VCaP (cell line): Measurements from ENCODE around the gene MUC6.

ENCODE experiments used
- H3K27ac ChIP-seq: fragments of 450-650 bp; 2 replicates; pipeline ENCODE4 v1.5.1; 2017
- TF ChIP-seq, protein P1 (sequence below): fragments of 450-650 bp; conservative IDR thresholded peaks from 2 replicates; pipeline ENCODE4 v1.5.1; 2017; ENCODE audit warnings: mild to moderate bottlenecking, moderate library complexity

The MUC6 gene

DNA sequence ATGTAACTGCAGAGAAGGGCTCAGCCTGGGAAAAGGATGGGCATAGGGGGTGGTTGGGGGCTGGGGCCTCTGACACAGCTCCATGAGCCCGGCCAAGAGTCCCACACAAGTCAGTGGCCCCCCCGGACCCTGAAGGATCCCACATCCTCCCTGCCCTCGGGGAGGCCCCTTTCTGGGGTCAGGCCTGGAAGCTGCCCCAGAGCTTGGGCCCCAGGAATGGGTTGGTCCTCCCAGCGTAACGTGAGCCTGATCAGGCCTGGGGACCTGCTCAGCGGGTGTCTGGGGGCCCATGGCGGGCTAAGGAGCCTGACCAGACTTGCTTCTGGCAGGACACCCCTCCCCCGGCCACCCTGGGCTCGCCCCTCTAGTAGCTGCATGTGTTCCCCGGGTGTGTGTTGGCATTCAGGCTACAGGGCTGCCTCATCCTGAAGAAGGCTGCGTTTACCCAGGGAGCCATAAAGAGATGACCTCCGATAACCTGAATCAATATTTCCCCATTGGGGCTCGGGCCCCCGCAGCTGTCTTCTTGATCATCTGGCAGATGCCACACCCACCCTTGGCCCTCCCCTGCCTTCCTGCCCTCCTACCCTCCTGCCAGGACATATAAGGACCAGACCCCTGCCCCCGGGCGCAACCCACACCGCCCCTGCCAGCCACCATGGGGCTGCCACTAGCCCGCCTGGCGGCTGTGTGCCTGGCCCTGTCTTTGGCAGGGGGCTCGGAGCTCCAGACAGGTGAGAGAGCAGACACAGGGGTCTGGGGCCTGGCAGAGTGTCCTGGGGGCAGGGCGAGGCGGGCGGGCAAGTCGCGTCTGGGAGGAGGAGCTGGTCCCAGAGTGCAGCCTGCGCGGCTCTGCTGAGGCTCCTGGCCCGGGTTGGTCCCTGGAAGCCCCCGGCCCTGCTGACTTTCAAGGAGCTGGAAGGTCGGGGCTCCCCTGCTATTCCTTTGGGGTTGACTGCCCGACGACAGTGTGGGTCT, 38.0 kb upstream of the MUC6 start, which contains the start of gene MUC2:
Gene MUC2, plus strand, starts transcription at position 631 of the 978 bp plus-strand sequence.
- H3K27ac ChIP-seq = no peak within 1 kb of the TSS; the same call in 1 of the 2 replicates
- TF ChIP-seq, protein P1, sequence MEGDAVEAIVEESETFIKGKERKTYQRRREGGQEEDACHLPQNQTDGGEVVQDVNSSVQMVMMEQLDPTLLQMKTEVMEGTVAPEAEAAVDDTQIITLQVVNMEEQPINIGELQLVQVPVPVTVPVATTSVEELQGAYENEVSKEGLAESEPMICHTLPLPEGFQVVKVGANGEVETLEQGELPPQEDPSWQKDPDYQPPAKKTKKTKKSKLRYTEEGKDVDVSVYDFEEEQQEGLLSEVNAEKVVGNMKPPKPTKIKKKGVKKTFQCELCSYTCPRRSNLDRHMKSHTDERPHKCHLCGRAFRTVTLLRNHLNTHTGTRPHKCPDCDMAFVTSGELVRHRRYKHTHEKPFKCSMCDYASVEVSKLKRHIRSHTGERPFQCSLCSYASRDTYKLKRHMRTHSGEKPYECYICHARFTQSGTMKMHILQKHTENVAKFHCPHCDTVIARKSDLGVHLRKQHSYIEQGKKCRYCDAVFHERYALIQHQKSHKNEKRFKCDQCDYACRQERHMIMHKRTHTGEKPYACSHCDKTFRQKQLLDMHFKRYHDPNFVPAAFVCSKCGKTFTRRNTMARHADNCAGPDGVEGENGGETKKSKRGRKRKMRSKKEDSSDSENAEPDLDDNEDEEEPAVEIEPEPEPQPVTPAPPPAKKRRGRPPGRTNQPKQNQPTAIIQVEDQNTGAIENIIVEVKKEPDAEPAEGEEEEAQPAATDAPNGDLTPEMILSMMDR = no peak

DNA sequence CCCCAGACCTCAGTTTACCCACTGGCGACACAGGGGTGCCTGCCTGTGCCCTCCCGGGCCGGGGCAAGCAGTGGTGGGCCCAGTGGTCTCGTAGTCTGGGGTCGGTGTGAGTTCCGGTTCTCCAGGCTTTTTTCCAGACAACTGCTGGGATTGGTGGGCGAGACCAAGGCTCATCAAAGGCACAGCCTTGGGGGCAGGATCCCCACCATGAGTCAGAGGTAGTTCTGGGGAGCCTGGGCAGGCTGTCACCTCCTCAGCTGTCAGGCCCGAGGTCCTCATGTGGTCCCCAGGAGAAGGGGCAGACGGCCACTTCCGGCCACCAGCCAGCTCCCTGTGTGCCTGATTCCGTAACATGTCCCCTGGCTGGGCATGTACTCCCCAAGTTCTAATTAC, 37.3 kb upstream of the MUC6 start:
- TF ChIP-seq, protein P1 = no peak
- no peak overlapping the region; the same call in 1 of the 2 replicates for H3K27ac ChIP-seq

DNA sequence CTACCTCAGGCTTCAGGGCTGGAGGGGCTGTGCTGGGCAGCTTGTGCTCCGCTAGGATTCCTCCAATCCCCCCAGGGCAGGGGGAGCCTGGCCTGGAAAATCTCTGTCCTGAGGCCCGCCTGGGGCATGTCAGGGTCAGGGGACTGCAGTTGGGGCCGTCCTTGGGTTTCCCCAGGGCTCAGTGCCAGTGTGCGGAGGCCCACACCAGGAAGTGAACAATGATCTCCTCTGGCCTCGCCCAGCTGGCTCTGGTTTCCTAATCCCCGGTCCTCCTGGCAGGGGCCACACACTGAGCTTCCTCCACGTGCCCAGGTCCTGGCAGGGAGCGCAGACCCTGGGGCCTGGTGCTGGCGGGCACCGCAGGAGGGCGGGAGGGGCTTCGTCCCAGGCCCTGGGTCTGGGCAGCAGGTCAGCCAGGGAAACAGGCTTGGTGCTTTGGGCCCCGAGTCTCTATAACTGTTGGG, 36.8 kb upstream of the MUC6 start:
- TF ChIP-seq, protein P1 = no peak
- H3K27ac ChIP-seq = no peak overlapping the region; the same call in 1 of the 2 replicates

DNA sequence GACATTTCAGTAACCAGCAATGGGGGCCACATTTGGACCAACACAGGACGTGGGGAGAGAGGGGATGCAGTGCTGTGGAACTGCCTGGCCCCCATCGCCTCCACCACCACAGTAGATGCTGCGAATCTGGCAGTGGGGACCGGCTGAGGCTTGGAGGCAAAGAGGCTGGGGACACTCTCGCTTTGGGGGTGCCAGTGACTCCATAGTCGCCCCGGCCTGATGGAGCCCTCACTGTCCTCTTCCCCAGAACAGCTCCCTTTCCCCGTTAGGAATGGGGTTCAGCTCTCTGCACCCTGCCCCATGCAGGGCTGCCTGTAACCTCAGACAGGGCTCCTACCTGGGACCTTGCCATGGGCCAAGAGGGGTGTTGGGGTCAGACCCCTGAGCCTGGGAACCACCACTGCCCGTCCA, 36.3 kb upstream of the MUC6 start:
- no peak overlapping the region; the same call in 1 of the 2 replicates for H3K27ac ChIP-seq

DNA sequence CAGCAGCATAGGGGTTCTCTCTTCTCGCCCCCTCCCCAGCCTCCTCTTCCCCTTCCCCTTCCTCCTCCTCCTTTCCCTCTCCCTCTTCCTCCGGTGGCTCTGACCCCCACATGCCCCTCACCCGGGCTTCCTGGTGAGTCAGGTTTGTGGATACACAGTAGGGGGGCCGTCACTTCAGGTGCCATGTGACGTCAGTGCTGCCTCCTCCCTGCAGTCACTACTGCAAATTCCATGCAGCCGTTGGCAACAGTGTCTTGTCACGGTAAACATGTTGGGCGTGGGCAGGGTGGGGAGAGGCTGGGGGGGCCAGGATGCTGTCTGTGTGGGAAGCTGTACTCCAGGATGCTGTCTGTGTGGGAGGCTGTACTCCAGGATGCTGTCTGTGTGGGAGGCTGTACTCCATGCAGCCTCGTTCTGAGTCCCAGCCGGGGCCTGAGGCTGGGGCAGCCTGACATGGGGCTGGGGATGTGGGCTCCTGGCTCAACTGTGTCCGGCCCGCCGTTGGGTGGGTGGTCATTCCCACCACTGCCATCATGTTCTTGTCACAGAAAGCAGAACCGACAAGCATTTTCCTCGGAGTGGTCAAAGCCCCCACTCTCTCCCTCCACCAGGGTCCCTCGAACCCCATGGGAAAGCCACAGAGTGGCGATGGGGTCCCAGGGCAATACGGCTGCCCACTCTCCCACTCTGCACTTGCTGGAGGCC, 35.8 kb upstream of the MUC6 start:
- H3K27ac ChIP-seq = no peak overlapping the region
- TF ChIP-seq, protein P1 = no peak

More for the DNA sequence above, 36.3 kb upstream of the MUC6 start:
- TF ChIP-seq, protein P1 = no peak

DNA sequence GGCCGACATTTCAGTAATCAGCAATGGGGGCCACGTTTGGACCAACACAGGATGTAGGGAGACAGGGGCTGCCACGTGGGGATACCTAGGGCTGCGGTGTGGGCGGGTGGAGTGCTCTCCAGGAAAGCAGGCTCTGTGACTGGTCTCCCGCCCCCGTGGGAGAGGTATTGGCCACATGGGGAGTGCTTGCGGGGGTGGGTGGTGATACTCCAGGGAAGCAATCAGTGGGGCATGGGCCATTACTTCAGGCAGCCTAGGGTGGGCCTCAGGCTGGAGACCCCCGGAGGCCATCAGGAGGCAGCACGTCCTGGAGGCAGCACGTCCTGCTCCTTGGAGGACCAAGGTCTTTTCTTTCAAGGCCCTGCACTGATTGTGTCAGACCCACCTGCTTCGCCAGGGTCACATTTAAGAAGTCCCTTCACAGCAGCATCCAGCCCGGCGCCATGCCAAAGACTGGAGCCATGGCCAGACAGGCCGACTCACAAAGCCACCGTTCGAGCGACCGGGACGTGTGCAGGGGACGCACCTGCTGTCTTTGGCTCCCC, 35.1 kb upstream of the MUC6 start:
- no peak overlapping the region for H3K27ac ChIP-seq
- TF ChIP-seq, protein P1 = no peak
